ENCODE results near the gene BMAL1.

DNA sequence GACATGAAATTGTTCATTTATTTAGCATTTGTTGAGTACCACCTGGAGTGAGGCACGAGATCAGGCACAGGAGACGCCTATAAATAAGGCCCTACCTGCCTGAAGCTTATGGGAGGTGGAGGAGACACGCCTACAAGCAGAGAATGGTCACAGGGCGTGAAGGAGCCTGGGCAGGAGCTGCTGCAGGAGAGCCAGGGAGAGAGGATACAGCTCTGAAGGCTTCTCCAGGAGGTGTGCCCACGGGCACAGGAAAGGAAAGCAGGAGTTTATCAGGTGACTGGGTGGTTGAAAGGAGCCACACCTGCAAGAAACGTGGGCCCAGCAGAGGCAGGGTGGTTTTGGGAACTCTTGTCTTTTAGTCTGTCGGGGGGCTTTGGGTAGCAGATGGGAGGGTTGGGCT is 70.3 kb downstream of the BMAL1 start:
- no peak for TF ChIP-seq POLR2AphosphoS5 (IDR thresholded peaks at IDR 0.05; ENCODE audit: borderline replicate concordance, low read depth, low read length)
- TF ChIP-seq EZH2 (IDR thresholded peaks at IDR 0.05): no peak
